Neural progenitor cell (in vitro differentiated cells): ENCODE data around the gene TTC21B.

Experiments
- EZH2 ChIP-seq: fragments of 200-600 bp; sonication (generic); IDR thresholded peaks from 2 replicates; pipeline ENCODE4 v1.6.1; 2017; ENCODE audit warnings: antibody characterized with exemption, mild to moderate bottlenecking, moderate library complexity
- TF ChIP-seq, protein P1 (sequence below): fragments of 200-600 bp; sonication (generic); IDR thresholded peaks from 2 replicates; pipeline ENCODE4 v1.5.1; 2017; ENCODE audit warnings: antibody characterized with exemption, mild to moderate bottlenecking

DNA sequence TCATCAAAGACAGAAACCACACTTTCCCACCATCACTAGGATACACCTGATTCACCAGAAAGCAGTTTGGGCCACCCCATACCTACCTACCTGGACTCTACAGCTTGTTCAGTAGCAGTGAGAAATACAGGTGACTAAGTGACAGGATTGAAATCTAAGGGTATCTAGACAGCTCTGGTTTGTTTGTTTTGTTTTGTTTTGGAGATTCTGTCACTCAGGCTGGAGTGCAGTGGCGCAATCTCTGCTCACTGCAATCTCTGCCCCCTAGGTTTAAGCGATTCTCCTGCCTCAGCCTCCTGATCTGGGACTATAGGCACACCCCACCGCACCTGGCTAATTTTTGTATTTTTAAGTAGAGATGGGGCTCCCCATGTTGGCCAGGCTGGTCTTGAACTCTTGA is 3.1 kb downstream of the TTC21B start:
- TF ChIP-seq, protein P1, sequence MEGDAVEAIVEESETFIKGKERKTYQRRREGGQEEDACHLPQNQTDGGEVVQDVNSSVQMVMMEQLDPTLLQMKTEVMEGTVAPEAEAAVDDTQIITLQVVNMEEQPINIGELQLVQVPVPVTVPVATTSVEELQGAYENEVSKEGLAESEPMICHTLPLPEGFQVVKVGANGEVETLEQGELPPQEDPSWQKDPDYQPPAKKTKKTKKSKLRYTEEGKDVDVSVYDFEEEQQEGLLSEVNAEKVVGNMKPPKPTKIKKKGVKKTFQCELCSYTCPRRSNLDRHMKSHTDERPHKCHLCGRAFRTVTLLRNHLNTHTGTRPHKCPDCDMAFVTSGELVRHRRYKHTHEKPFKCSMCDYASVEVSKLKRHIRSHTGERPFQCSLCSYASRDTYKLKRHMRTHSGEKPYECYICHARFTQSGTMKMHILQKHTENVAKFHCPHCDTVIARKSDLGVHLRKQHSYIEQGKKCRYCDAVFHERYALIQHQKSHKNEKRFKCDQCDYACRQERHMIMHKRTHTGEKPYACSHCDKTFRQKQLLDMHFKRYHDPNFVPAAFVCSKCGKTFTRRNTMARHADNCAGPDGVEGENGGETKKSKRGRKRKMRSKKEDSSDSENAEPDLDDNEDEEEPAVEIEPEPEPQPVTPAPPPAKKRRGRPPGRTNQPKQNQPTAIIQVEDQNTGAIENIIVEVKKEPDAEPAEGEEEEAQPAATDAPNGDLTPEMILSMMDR = no peak
- TF ChIP-seq EZH2 = no peak
